CD4-positive, CD25-positive, alpha-beta regulatory T cell (primary cell): Measurements from ENCODE around the gene NCDN. TPM values are rescaled to one million over a fixed set of nuclear protein-coding genes. Genes with fewer than 3 reads are reported as not detected.
"Not testable (repeated sequence)": the region's sequence is repeated elsewhere in the genome, so short reads cannot be mapped to it uniquely, and the experiment has no call there.

Experiments
- ATAC-seq, 2 donors: fragments of 150-1000 bp; cut with Tn5 transposase; one replicate each; pipeline ENCODE4 v1.10.0; 2021; ENCODE audit warnings: low read depth in 2 of 2, moderate number of reproducible peaks in 2 of 2, moderate library complexity in 1 of 2
- DNase-seq, 3 donors: peaks; one replicate each; pipeline versions ENCODE4 v3.0.0 to v3.0.0-alpha.2; 2012 to 2022; ENCODE audit warnings: mixed read lengths in 1 of 3
- H3K27ac ChIP-seq: one replicate; pipeline ENCODE4 v1.7.0; 2013; ENCODE audit warnings: mild to moderate bottlenecking, low read length; ENCODE audit not compliant: insufficient read depth, poor library complexity, severe bottlenecking
- H3K27me3 ChIP-seq: one replicate; pipeline ENCODE4 v1.7.0; 2013; ENCODE audit warnings: low read length; ENCODE audit not compliant: control insufficient read depth, insufficient read depth
- H3K36me3 ChIP-seq: one replicate; pipeline ENCODE4 v1.7.0; 2013; ENCODE audit warnings: mild to moderate bottlenecking, low read length, moderate library complexity; ENCODE audit not compliant: control insufficient read depth, insufficient read depth
- H3K4me1 ChIP-seq: 2 replicates; pipeline ENCODE4 v1.7.0; 2013; ENCODE audit warnings: mild to moderate bottlenecking, low read length; ENCODE audit not compliant: insufficient read depth, control insufficient read depth, poor library complexity, severe bottlenecking
- H3K4me3 ChIP-seq: one replicate; pipeline ENCODE4 v1.7.0; 2013; ENCODE audit warnings: low read depth, mild to moderate bottlenecking, low read length, moderate library complexity
- H3K9me3 ChIP-seq, 2 experiments: 1 replicate in 1 of 2; 2 replicates in 1 of 2; pipeline ENCODE4 v1.7.0; 2013; ENCODE audit warnings: low read length in 2 of 2, mild to moderate bottlenecking in 1 of 2, moderate library complexity in 1 of 2; ENCODE audit not compliant: control insufficient read depth in 2 of 2
- H3K27ac Mint-ChIP-seq, 3 donors: one replicate each; pipeline ENCODE4 v1.8.0; 2020 to 2022; ENCODE audit warnings: mild to moderate bottlenecking in 3 of 3, mixed read lengths in 3 of 3, moderate library complexity in 2 of 3
- H3K27me3 Mint-ChIP-seq: one replicate; pipeline ENCODE4 v1.8.0; 2022; ENCODE audit warnings: mild to moderate bottlenecking, mixed read lengths
- H3K36me3 Mint-ChIP-seq: one replicate; pipeline ENCODE4 v1.8.0; 2020; ENCODE audit warnings: mixed read lengths
- H3K4me1 Mint-ChIP-seq, 4 donors: one replicate each; pipeline ENCODE4 v1.8.0; 2020 to 2022; ENCODE audit warnings: mixed read lengths in 4 of 4, mild to moderate bottlenecking in 1 of 4
- H3K4me3 Mint-ChIP-seq, 4 donors: one replicate each; pipeline ENCODE4 v1.8.0; 2020 to 2022; ENCODE audit warnings: mild to moderate bottlenecking in 4 of 4, mixed read lengths in 4 of 4, moderate library complexity in 3 of 4
- H3K9me3 Mint-ChIP-seq, 7 donors: one replicate each; pipeline ENCODE4 v1.8.0; 2020 to 2022; ENCODE audit warnings: mixed read lengths in 7 of 7, mild to moderate bottlenecking in 3 of 7, moderate library complexity in 2 of 7
- polyA plus RNA-seq, 4 donors: library from polyadenylated mRNA; unstranded; fragments of 300-500 nt; fragmentation: Illumina TruSeq; gene quantifications; one replicate each; pipeline ENCODE4 v1.2.3, GENCODE V29; 2021
- total RNA-seq: library from RNA; stranded (reverse); gene quantifications from one replicate; pipeline ENCODE4 v1.2.3, GENCODE V29; 2022

NCDN gene
- total and polyA plus RNA-seq, 5 donors from 2014 or later = 5.5 to 28.7 (median 11.0) TPM

- ATAC-seq (no peak), DNase-seq (no peak)
- Histone ChIP-seq H3K36me3 (no peaks in the 10 kb centered on the region), H3K27ac (no peak within 1 kb of the TSS), H3K9me3 (no peaks in the 10 kb centered on the region), H3K4me1 (peaks cover 24% of the 10 kb centered on the region), H3K27me3 (no peaks in the 10 kb centered on the region), H3K4me3 (no peak within 1 kb of the TSS)
- peaks cover 0 to 42% (median 24%) of the 10 kb centered on the region in 4 donors for H3K4me1 Mint-ChIP-seq
- H3K27ac Mint-ChIP-seq = peak within 1 kb of the TSS in 1 of 3 donors; percentile 85
- no peaks in the 10 kb centered on the region for H3K36me3 Mint-ChIP-seq
- peaks cover 0 to 3% (median 0%) of the 10 kb centered on the region in 7 donors for H3K9me3 Mint-ChIP-seq
- H3K27me3 Mint-ChIP-seq = peaks cover 6% of the 10 kb centered on the region
- H3K4me3 Mint-ChIP-seq = peak within 1 kb of the TSS in 1 of 4 donors; percentile 16
Measured at GRCh38 chr1:35573198-35574124, 15.9 kb downstream of the NCDN start, which contains the start of gene TFAP2E. TSS of gene TFAP2E (plus strand) at chr1:35573314. CDS start at chr1:35573578, 264 bp downstream.

- Mint-ChIP-seq H3K27me3 (peaks cover 6% of the 10 kb centered on the region), H3K27ac (no peak overlapping the region), H3K9me3 (peaks cover 0 to 3% (median 0%) of the 10 kb centered on the region in 7 donors), H3K36me3 (no peaks in the 10 kb centered on the region), H3K4me3 (no peak overlapping the region), H3K4me1 (peaks cover 0 to 37% (median 18%) of the 10 kb centered on the region in 4 donors)
- Histone ChIP-seq H3K36me3 (no peaks in the 10 kb centered on the region), H3K9me3 (no peaks in the 10 kb centered on the region), H3K27me3 (no peaks in the 10 kb centered on the region), H3K4me3 (no peak overlapping the region), H3K4me1 (peaks cover 24% of the 10 kb centered on the region), H3K27ac (no peak overlapping the region)
- ATAC-seq (no peak), DNase-seq (no peak)
Measured at GRCh38 chr1:35574125-35574654, 16.6 kb downstream of the NCDN start.

DNA sequence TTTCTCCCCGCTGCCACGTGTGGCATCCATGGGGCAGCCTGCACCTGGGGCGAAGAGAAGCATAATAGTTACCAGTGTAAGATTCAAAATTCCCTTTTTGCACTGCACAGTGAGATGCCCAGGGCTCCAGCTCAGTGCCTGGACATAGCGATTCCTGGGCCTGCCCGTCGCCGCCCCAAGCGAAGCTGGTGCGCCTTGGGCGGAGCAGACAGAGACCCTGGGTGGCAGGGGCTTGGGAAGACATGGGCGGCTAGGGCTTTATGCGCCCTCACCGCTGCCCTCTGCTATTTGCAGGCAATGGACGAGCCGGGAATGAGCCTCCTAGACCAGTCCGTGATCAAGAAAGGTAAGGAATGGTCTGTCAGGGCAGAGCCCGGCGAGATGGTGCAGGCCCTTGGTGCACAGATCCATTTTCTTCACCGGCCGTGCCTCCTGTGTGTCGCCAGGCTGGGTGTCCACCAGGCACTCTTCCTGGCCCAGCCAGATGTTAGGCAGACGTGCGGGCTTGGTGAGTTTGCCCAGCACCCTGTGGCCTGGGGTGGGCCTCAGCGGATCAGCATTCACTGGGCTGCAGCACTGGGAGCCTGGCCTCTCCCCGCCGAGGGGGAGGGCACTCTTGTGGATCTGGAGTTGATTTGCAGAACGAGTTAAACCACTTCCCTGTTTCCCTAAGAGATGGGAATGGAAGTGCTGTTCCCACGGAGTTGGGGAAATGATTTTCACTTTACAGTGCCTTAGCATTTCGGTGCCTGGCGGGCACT, 17.2 kb downstream of the NCDN start:
- no peak for ATAC-seq
- Histone ChIP-seq H3K4me3 (no peak overlapping the region), H3K27ac (no peak overlapping the region), H3K4me1 (peaks cover 24% of the 10 kb centered on the region), H3K27me3 (no peaks in the 10 kb centered on the region), H3K9me3 (no peaks in the 10 kb centered on the region), H3K36me3 (no peaks in the 10 kb centered on the region)
- Mint-ChIP-seq H3K4me3 (peak overlapping the region in 3 of 4 donors; percentile 68 to 88 (median 80)), H3K4me1 (peaks cover 0 to 37% (median 18%) of the 10 kb centered on the region in 4 donors), H3K9me3 (peaks cover 0 to 3% (median 0%) of the 10 kb centered on the region in 7 donors), H3K27me3 (peaks cover 6% of the 10 kb centered on the region), H3K36me3 (no peaks in the 10 kb centered on the region), H3K27ac (peak overlapping the region in 1 of 3 donors; percentile 39)
- DNase-seq = no peak

GRCh38 chr1:35575416-35575958, 17.9 kb downstream of the NCDN start:
- Mint-ChIP-seq H3K27ac (peak overlapping the region in 2 of 3 donors; percentile 0 to 39), H3K27me3 (peaks cover 6% of the 10 kb centered on the region), H3K36me3 (no peaks in the 10 kb centered on the region), H3K4me1 (peaks cover 0 to 37% (median 18%) of the 10 kb centered on the region in 4 donors), H3K9me3 (no peaks in the 10 kb centered on the region), H3K4me3 (peak overlapping the region; percentile 68 to 88 (median 79))
- no peaks in the 10 kb centered on the region for H3K9me3 ChIP-seq
- DNase-seq = no peak
- H3K27ac ChIP-seq = no peak overlapping the region
- H3K4me3 ChIP-seq = no peak overlapping the region
- H3K4me1 ChIP-seq = peaks cover 24% of the 10 kb centered on the region
- H3K27me3 ChIP-seq = no peaks in the 10 kb centered on the region
- ATAC-seq = no peak
- H3K36me3 ChIP-seq = no peaks in the 10 kb centered on the region

DNA sequence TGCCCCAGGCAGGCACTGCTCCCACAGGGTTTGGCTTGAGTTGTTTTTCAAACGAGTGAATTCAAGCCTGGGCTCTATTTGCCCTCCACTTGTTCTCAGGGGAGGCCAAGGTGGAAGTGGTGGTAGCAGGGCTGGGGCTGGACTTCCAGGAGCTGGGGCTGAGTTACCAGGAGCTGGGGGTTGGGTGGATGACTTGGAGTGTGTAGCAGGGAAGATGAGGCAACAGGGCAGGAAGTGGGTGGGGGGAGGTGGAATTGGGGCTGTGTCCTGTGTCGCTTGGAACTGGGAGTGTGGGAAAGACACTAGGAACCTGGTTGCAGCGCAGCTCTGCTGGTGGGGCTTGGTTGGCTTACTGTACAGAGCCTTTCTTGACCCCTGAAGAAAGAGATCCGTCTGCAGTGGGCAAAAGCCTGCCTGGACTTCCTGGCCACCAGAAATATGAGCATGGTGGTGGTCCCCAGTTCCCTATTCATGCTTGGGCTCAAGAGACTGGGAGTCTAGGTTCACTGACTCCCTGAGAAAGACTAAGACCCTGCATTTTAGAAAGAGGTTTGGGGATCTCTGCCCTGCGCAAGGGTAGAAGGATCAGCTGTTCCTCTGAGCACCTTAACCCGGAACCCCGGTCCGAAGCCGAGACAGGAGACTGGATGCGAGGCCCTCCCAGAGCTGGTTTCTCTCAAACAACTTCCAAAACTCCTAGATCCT, 18.6 kb downstream of the NCDN start:
- Mint-ChIP-seq H3K4me1 (peaks cover 0 to 37% (median 17%) of the 10 kb centered on the region in 4 donors), H3K9me3 (no peaks in the 10 kb centered on the region), H3K27ac (peak overlapping the region; percentile 0 to 92 (median 39)), H3K36me3 (no peaks in the 10 kb centered on the region), H3K27me3 (peaks cover 6% of the 10 kb centered on the region), H3K4me3 (peak overlapping the region; percentile 68 to 93 (median 88))
- no peak overlapping the region for H3K27ac ChIP-seq
- DNase-seq (peak in 1 of 3 donors; percentile 44), ATAC-seq (no peak)
- H3K4me1 ChIP-seq = peaks cover 24% of the 10 kb centered on the region
- no peaks in the 10 kb centered on the region for H3K27me3 ChIP-seq
- H3K9me3 ChIP-seq = no peaks in the 10 kb centered on the region
- peak overlapping the region; percentile 41 for H3K4me3 ChIP-seq
- no peaks in the 10 kb centered on the region for H3K36me3 ChIP-seq

- not testable (repeated sequence) for H3K9me3 ChIP-seq, ATAC-seq, H3K4me3 ChIP-seq, H3K36me3 ChIP-seq, H3K27me3 Mint-ChIP-seq, H3K36me3 Mint-ChIP-seq, H3K27me3 ChIP-seq, H3K27ac ChIP-seq, DNase-seq, H3K9me3 Mint-ChIP-seq
- Mint-ChIP-seq H3K27ac (peak overlapping the region in 2 of 3 donors; percentile 38 to 92), H3K4me3 (peak overlapping the region; percentile 68 to 94 (median 92)), H3K4me1 (peaks cover 0 to 37% (median 14%) of the 10 kb centered on the region in 4 donors)
- peaks cover 24% of the 10 kb centered on the region for H3K4me1 ChIP-seq
Measured at GRCh38 chr1:35576766-35577070, 19.1 kb downstream of the NCDN start.
